Endometrial microvascular endothelial cells (primary cell): ENCODE measurements around the gene WFDC5. TPM values are rescaled to one million over a fixed set of nuclear protein-coding genes. Genes with fewer than 3 reads are reported as not detected.
"Not testable (repeated sequence)": the region's sequence is repeated elsewhere in the genome, so short reads cannot be mapped to it uniquely, and the experiment has no call there.

Source experiments
- in situ Hi-C: cut with HindIII; loops from 2 replicates; pipeline ENCODE4 v1.10.0; 2017; ENCODE audit warnings: low sequenced_read_pairs, low pct_unique_long_range_greater_than_20kb; ENCODE audit errors: inconsistent ontology term
- total RNA-seq: library from RNA; depleted of rRNA; stranded (reverse); fragments of >200 nt; gene quantifications from one replicate; pipeline ENCODE4 v1.2.3, GENCODE V29; 2015; ENCODE audit errors: inconsistent ontology term

The WFDC5 gene
- total RNA-seq, 1 donor from 2014 or later = not detected

GRCh38 chr20:45067558-45067957 is 47.4 kb downstream of the WFDC5 start:
- in situ Hi-C loops = no loop called here

- in situ Hi-C loops = no loop called here
These were observed 47.9 kb downstream of the WFDC5 start for GRCh38 chr20:45067087-45067486.

GRCh38 chr20:45066372-45066771 is 48.6 kb downstream of the WFDC5 start:
- in situ Hi-C loops = no loop called here

GRCh38 chr20:45064812-45065211 is 50.2 kb downstream of the WFDC5 start:
- in situ Hi-C loops = no loop called here

GRCh38 chr20:45063107-45063506 is 51.9 kb downstream of the WFDC5 start:
- in situ Hi-C loops = not testable (repeated sequence)

GRCh38 chr20:45061244-45061643 is 53.7 kb downstream of the WFDC5 start:
- in situ Hi-C loops = no loop called here

- in situ Hi-C loops = no loop called here
These were observed 54.7 kb downstream of the WFDC5 start for GRCh38 chr20:45060294-45060693.

Other genes with a start within 250 kb of the WFDC5 start
- 187 TPM for gene YWHAB, start 229.5 kb downstream of the WFDC5 start, total RNA-seq
- 0.93 TPM for gene PABPC1L, start 205.1 kb downstream of the WFDC5 start, total RNA-seq
- 64.1 TPM for gene TOMM34, start 154.8 kb downstream of the WFDC5 start, total RNA-seq
- 13.7 TPM for gene STK4, start 148.7 kb downstream of the WFDC5 start, total RNA-seq
- gene KCNS1, start 14.0 kb downstream of the WFDC5 start, total RNA-seq = not detected
- gene WFDC12, start 9.3 kb upstream of the WFDC5 start, total RNA-seq = not detected
- gene PI3, start 59.7 kb upstream of the WFDC5 start, total RNA-seq = not detected
- gene SEMG1, start 91.9 kb upstream of the WFDC5 start, total RNA-seq = not detected
- gene SEMG2, start 106.2 kb upstream of the WFDC5 start, total RNA-seq = not detected
- gene SLPI, start 139.4 kb upstream of the WFDC5 start, total RNA-seq = not detected
- not detected for gene RBPJL, start 191.7 kb upstream of the WFDC5 start, total RNA-seq
- not detected for gene MATN4, start 193.1 kb upstream of the WFDC5 start, total RNA-seq
- 43.6 TPM for gene SDC4, start 233.2 kb upstream of the WFDC5 start, total RNA-seq
- 35.1 TPM for gene SYS1, start 248.0 kb upstream of the WFDC5 start, total RNA-seq